HCT116 (cell line): ENCODE data around the gene TNRC6C. TPM values are rescaled to one million over a fixed set of nuclear protein-coding genes. Genes with fewer than 3 reads are reported as not detected.

Experiments used
- ATAC-seq: fragments of 200-7000 bp; cut with Tn5 transposase; 2 replicates; pipeline ENCODE4 v1.9.1; 2020; ENCODE audit warnings: mild to moderate bottlenecking, moderate library complexity
- BruUV-seq: library from RNA; stranded (reverse); fragments of 400-500 nt; replicated peaks from 2 replicates; lab custom pipeline; 2021; lab: Mats Ljungman, UMichigan
- CTCF ChIA-PET: fragments of 300-600 bp; sonication (Branson Sonifier 250); formaldehyde crosslinking; loops from one replicate; lab custom pipeline; 2021; ENCODE audit warnings: antibody characterized with exemption; lab: Charles Lee
- POLR2A ChIA-PET: fragments of 300-600, 350-600 bp; sonication (Branson Sonifier 250); formaldehyde crosslinking; loops from one replicate; lab custom pipeline; 2021; ENCODE audit warnings: antibody characterized with exemption; lab: Charles Lee
- RAD21 ChIA-PET, 2 experiments: fragments of 300-600 bp; sonication (Branson Sonifier 250); formaldehyde crosslinking; loops; one replicate each; lab custom pipeline; 2023; ENCODE audit warnings: low total read pairs in 2 of 2; ENCODE audit not compliant: uncharacterized antibody in 2 of 2, unreplicated experiment in 2 of 2, low non-redundant PET in 1 of 2; lab: Charles Lee
- DNase-seq: peaks from one replicate; pipeline ENCODE4 v3.0.0-alpha.2; 2010; ENCODE audit warnings: low read depth, low spot score
- H2AFZ ChIP-seq: fragments of 200-600 bp; shearing (Covaris generic), sonication (generic); 2 replicates; pipeline ENCODE4 v1.6.1; 2017; ENCODE audit warnings: low read depth, mixed run types, mixed read lengths, antibody characterized with exemption, low read length; ENCODE audit not compliant: poor library complexity, severe bottlenecking
- H3K27ac ChIP-seq: 2 replicates; pipeline ENCODE4 v1.5.1; 2012; ENCODE audit warnings: low read depth, low read length
- H3K27me3 ChIP-seq: fragments of 200-600 bp; sonication (generic); 2 replicates; pipeline ENCODE4 v1.6.1; 2016; ENCODE audit warnings: mixed run types, low read length, mixed read lengths; ENCODE audit not compliant: insufficient read depth
- H3K36me3 ChIP-seq, 2 experiments: fragments of 200-500 bp in 1 of 2; fragments of 200-600 bp in 1 of 2; sonication (Bioruptor generic) in 1 of 2; sonication (generic) in 1 of 2; 2 replicates each; pipeline versions ENCODE4 v1.5.1 to v1.6.1; 2014 to 2016; ENCODE audit warnings: low read length in 2 of 2, inconsistent platforms in 1 of 2, mixed read lengths in 1 of 2, mixed run types in 1 of 2; ENCODE audit not compliant: insufficient read depth in 2 of 2, control insufficient read depth in 1 of 2
- H3K4me1 ChIP-seq, 2 experiments: fragments of 200-600 bp in 1 of 2; sonication (generic) in 1 of 2; 2 replicates each; pipeline versions ENCODE4 v1.5.1 to v1.6.1; 2012 to 2017; ENCODE audit warnings: low read length in 2 of 2, inconsistent platforms in 1 of 2, mild to moderate bottlenecking in 1 of 2, mixed read lengths in 1 of 2, mixed run types in 1 of 2, moderate library complexity in 1 of 2; ENCODE audit not compliant: insufficient read depth in 2 of 2, control insufficient read depth in 1 of 2
- H3K4me2 ChIP-seq: fragments of 200-600 bp; sonication (generic); 2 replicates; pipeline ENCODE4 v1.6.1; 2017; ENCODE audit warnings: mixed run types, low read length, mixed read lengths
- H3K4me3 ChIP-seq, 2 experiments: fragments of 200-600 bp in 1 of 2; sonication (generic) in 1 of 2; replicated peaks in 1 of 2; 2 replicates each; pipeline ENCODE4 v1.5.1; 2011 to 2016; ENCODE audit warnings: low read length in 2 of 2, control low read depth in 1 of 2, low read depth in 1 of 2, mild to moderate bottlenecking in 1 of 2, mixed read lengths in 1 of 2, mixed run types in 1 of 2
- H3K79me2 ChIP-seq: fragments of 200-600 bp; sonication (generic); 2 replicates; pipeline ENCODE4 v1.6.1; 2017; ENCODE audit warnings: mild to moderate bottlenecking, mixed run types, low read length, moderate library complexity, mixed read lengths; ENCODE audit not compliant: insufficient read depth
- H3K9ac ChIP-seq: fragments of 200-600 bp; sonication (generic); 2 replicates; pipeline ENCODE4 v1.6.1; 2016; ENCODE audit warnings: low read length, mixed read lengths
- H3K9me2 ChIP-seq: fragments of 200-600 bp; sonication (generic), shearing (Covaris generic); 2 replicates; pipeline ENCODE4 v1.6.1; 2017; ENCODE audit warnings: mixed run types, mild to moderate bottlenecking, moderate library complexity; ENCODE audit not compliant: insufficient read depth
- H3K9me3 ChIP-seq, 2 experiments: fragments of 200-500 bp in 1 of 2; fragments of 200-600 bp in 1 of 2; sonication (Bioruptor generic) in 1 of 2; sonication (generic) in 1 of 2; 2 replicates each; pipeline ENCODE4 v1.6.1; 2014 to 2017; ENCODE audit warnings: low read length in 2 of 2, mixed read lengths in 2 of 2, inconsistent platforms in 1 of 2, low read depth in 1 of 2, mild to moderate bottlenecking in 1 of 2, mixed run types in 1 of 2, moderate library complexity in 1 of 2; ENCODE audit not compliant: control insufficient read depth in 1 of 2, insufficient read depth in 1 of 2
- H4K20me1 ChIP-seq: fragments of 200-600 bp; sonication (generic), shearing (Covaris generic); 2 replicates; pipeline ENCODE4 v1.6.1; 2017; ENCODE audit warnings: mixed run types, mild to moderate bottlenecking, moderate library complexity; ENCODE audit not compliant: insufficient read depth
- CEBPB ChIP-seq: IDR thresholded peaks from 2 replicates; pipeline ENCODE4 v1.6.1; 2012; ENCODE audit warnings: low read depth
- FOSL1 ChIP-seq: IDR thresholded peaks from 2 replicates; pipeline ENCODE4 v1.6.1; 2012; ENCODE audit warnings: low read depth
- JUND ChIP-seq: IDR thresholded peaks from 2 replicates; pipeline ENCODE4 v1.6.1; 2012
- SIN3A ChIP-seq: IDR thresholded peaks from 2 replicates; pipeline ENCODE4 v1.6.1; 2012; ENCODE audit warnings: low read depth
- SRF ChIP-seq: IDR thresholded peaks from 2 replicates; pipeline ENCODE4 v1.6.1; 2012; ENCODE audit warnings: low read depth
- ZFX ChIP-seq: fragments of 450-650 bp; IDR thresholded peaks from 2 replicates; pipeline ENCODE4 v1.6.1; 2017
- ZNF274 ChIP-seq: fragments of 200-500 bp; sonication (Bioruptor generic); IDR thresholded peaks from 2 replicates; pipeline ENCODE4 v1.6.1; 2014; ENCODE audit warnings: mild to moderate bottlenecking, low read depth, low read length, inconsistent platforms
- intact Hi-C: fragments of 100-400 bp; cut with micrococcal nuclease; formaldehyde crosslinking; loops from 2 replicates; pipeline ENCODE4 v1.10.0; 2022
- total RNA-seq: library from RNA; stranded (reverse); gene quantifications from one replicate; pipeline ENCODE4 v1.2.1, GENCODE V29; 2021; ENCODE audit not compliant: unreplicated experiment

The TNRC6C gene
- total RNA-seq, 1 experiment from 2014 or later: 23.4 TPM

GRCh38 chr17:78130090-78130436, 171.6 kb downstream of the TNRC6C start:
- POLR2A ChIA-PET: interaction anchor here (1.4 to 4.2 kb wide), 3 partner anchors 9 to 57 kb away, joined by 3 to 35 read pairs (median 9); partner anchors contain the start of genes AFMID and TK1
- no peaks in the 10 kb centered on the region for H3K9me2 ChIP-seq
- no peak for TF ChIP-seq ZNF274
- no peak for TF ChIP-seq CEBPB
- no peak for TF ChIP-seq JUND
- peak; percentile 6; the same call in 1 of the 2 replicates for TF ChIP-seq ZFX
- no peak for TF ChIP-seq FOSL1
- TF ChIP-seq, all 23 proteins: peak for 1
- intact Hi-C loops: no loop called here
- peaks cover 17% of the 10 kb centered on the region; the same call in 1 of the 2 replicates for H3K79me2 ChIP-seq
- no peaks in the 10 kb centered on the region for H3K27me3 ChIP-seq
- peak overlapping the region; percentile 95; the same call in 1 of the 2 replicates for H3K27ac ChIP-seq
- CTCF ChIA-PET: interaction anchor here (1.2 to 1.8 kb wide), 4 partner anchors 10 to 121 kb away, joined by 3 to 7 read pairs (median 4); no protein-coding TSS in a partner anchor
- H3K4me2 ChIP-seq: peak overlapping the region; percentile 96; the same call in 1 of the 2 replicates
- no peak overlapping the region for H3K4me3 ChIP-seq
- H3K9ac ChIP-seq: no peak overlapping the region
- DNase-seq (no peak), ATAC-seq (no peak)
- no TSS peak for BruUV-seq
- no peaks in the 10 kb centered on the region for H3K9me3 ChIP-seq
- no peak overlapping the region for H2AFZ ChIP-seq
- H4K20me1 ChIP-seq: no peaks in the 10 kb centered on the region
- H3K4me1 ChIP-seq: peaks cover 39 to 74% of the 10 kb centered on the region in 2 experiments
- RAD21 ChIA-PET: interaction anchor here in 1 of 2 experiments (1.2 to 1.3 kb wide), 2 partner anchors 19 to 121 kb away, joined by 3 to 4 read pairs; no protein-coding TSS in a partner anchor
- no peaks in the 10 kb centered on the region for H3K36me3 ChIP-seq

- H3K4me1 ChIP-seq: peaks cover 39 to 74% of the 10 kb centered on the region in 2 experiments
- DNase-seq (no peak), ATAC-seq (no peak)
- H4K20me1 ChIP-seq: no peaks in the 10 kb centered on the region
- no peaks in the 10 kb centered on the region for H3K36me3 ChIP-seq
- H3K27me3 ChIP-seq: no peaks in the 10 kb centered on the region
- no TSS peak for BruUV-seq
- H2AFZ ChIP-seq: no peak within 1 kb of the TSS
- peak within 1 kb of the TSS; percentile 96 for H3K4me2 ChIP-seq
- POLR2A ChIA-PET: interaction anchor here (1.4 to 4.2 kb wide), 3 partner anchors 8 to 56 kb away, joined by 3 to 35 read pairs (median 9); partner anchors contain the start of genes AFMID and TK1
- RAD21 ChIA-PET: interaction anchor here in 1 of 2 experiments (1.2 to 1.3 kb wide), 2 partner anchors 20 to 120 kb away, joined by 3 to 4 read pairs; no protein-coding TSS in a partner anchor
- TF ChIP-seq SIN3A: no peak
- TF ChIP-seq SRF: no peak
- 0 out of 2 replicates have a peak, but pooled peaks have one; percentile 3 for TF ChIP-seq ZFX
- H3K9me2 ChIP-seq: no peaks in the 10 kb centered on the region
- H3K27ac ChIP-seq: peak within 1 kb of the TSS; percentile 95; the same call in 1 of the 2 replicates
- CTCF ChIA-PET: interaction anchor here (1.2 to 1.8 kb wide), 4 partner anchors 9 to 121 kb away, joined by 3 to 7 read pairs (median 4); no protein-coding TSS in a partner anchor
- intact Hi-C loops: no loop called here
- H3K4me3 ChIP-seq: peak within 1 kb of the TSS; percentile 57 to 68
- peak within 1 kb of the TSS; percentile 71 for H3K9ac ChIP-seq
- H3K79me2 ChIP-seq: peaks cover 17% of the 10 kb centered on the region; the same call in 1 of the 2 replicates
- no peaks in the 10 kb centered on the region for H3K9me3 ChIP-seq
Measured at GRCh38 chr17:78130437-78131101, 172.1 kb downstream of the TNRC6C start, which contains the start of gene TMC8. TSS of gene TMC8 (plus strand) at chr17:78130771. CDS start at chr17:78131589, 818 bp downstream.
